ENCODE data around the gene RNASEL.

Gene RNASEL

DNA sequence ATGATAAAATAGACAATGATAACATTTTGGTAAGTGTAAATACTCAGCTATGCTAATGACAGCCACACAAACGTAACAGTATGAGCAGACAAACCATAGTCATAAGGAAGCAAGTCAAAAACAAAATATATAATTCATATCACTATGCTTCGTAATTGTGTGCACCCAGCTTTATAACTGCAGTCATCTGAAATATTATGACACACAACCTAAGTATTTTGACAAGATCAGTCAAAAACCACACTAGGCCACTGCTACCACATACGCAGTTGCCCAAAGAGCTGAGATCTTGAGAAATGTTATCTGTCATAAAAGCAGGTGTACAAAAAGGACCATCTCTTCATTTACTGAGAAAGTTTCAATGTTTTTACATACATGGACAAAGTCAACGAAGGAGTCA is 26.0 kb downstream of the RNASEL start:
- no peak for TF ChIP-seq POLR2AphosphoS5 (IDR thresholded peaks at IDR 0.05; ENCODE audit: low read depth, low read length)
- no peak for TF ChIP-seq TAF1 (IDR thresholded peaks at IDR 0.05; ENCODE audit: borderline replicate concordance, insufficient read depth, low read length)
- TF ChIP-seq SIN3A (IDR thresholded peaks at IDR 0.05; ENCODE audit: borderline replicate concordance, insufficient read depth, low read length), result no peak
- no peak for TF ChIP-seq REST (IDR thresholded peaks at IDR 0.05; ENCODE audit: insufficient read depth in 1 of 2, low read depth in 2 of 2, low read length in 2 of 2)
- TF ChIP-seq FOXP2 (optimal IDR thresholded peaks at IDR 0.05; ENCODE audit: borderline replicate concordance, extremely low read depth, extremely low read length, insufficient read depth), result no peak

DNA sequence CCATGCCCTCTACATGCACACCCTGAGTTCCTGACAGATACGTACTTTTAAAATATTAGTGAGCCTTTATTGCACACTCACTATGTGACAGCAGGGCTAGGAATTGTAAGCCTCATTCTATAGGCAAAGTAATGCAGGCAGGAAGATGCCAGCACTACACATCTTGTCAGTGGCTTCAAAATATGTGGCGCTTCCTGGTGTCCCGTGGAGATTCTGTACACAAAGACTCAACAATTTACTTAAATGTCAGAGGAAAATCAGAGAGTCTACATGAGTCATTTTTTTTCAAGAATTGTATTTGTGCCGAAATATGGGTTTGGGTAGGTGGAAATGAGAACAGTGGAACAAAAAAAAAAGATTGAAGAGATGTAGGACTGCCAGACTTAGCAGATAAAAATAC is 27.6 kb downstream of the RNASEL start:
- TF ChIP-seq REST (IDR thresholded peaks at IDR 0.05; ENCODE audit: insufficient read depth in 1 of 2, low read depth in 2 of 2, low read length in 2 of 2), result no peak
- no peak for TF ChIP-seq FOXP2 (optimal IDR thresholded peaks at IDR 0.05; ENCODE audit: borderline replicate concordance, extremely low read depth, extremely low read length, insufficient read depth)
- no peak for TF ChIP-seq POLR2AphosphoS5 (IDR thresholded peaks at IDR 0.05; ENCODE audit: low read depth, low read length)
- TF ChIP-seq TAF1 (IDR thresholded peaks at IDR 0.05; ENCODE audit: borderline replicate concordance, insufficient read depth, low read length), result no peak
- no peak for TF ChIP-seq SIN3A (IDR thresholded peaks at IDR 0.05; ENCODE audit: borderline replicate concordance, insufficient read depth, low read length)

GRCh38 chr1:182560392-182560984 is 28.6 kb downstream of the RNASEL start:
- TF ChIP-seq FOXP2 (optimal IDR thresholded peaks at IDR 0.05; ENCODE audit: borderline replicate concordance, extremely low read depth, extremely low read length, insufficient read depth) (no peak), SIN3A (IDR thresholded peaks at IDR 0.05; ENCODE audit: borderline replicate concordance, insufficient read depth, low read length) (no peak), POLR2AphosphoS5 (IDR thresholded peaks at IDR 0.05; ENCODE audit: low read depth, low read length) (no peak), TAF1 (IDR thresholded peaks at IDR 0.05; ENCODE audit: borderline replicate concordance, insufficient read depth, low read length) (no peak), REST (IDR thresholded peaks at IDR 0.05; ENCODE audit: insufficient read depth in 1 of 2, low read depth in 2 of 2, low read length in 2 of 2) (no peak)

- TF ChIP-seq POLR2AphosphoS5 (IDR thresholded peaks at IDR 0.05; ENCODE audit: low read depth, low read length), result no peak
- TF ChIP-seq SIN3A (IDR thresholded peaks at IDR 0.05; ENCODE audit: borderline replicate concordance, insufficient read depth, low read length), result no peak
- TF ChIP-seq FOXP2 (optimal IDR thresholded peaks at IDR 0.05; ENCODE audit: borderline replicate concordance, extremely low read depth, extremely low read length, insufficient read depth), result no peak
Measured at GRCh38 chr1:182556279-182556678, 32.8 kb downstream of the RNASEL start.

DNA sequence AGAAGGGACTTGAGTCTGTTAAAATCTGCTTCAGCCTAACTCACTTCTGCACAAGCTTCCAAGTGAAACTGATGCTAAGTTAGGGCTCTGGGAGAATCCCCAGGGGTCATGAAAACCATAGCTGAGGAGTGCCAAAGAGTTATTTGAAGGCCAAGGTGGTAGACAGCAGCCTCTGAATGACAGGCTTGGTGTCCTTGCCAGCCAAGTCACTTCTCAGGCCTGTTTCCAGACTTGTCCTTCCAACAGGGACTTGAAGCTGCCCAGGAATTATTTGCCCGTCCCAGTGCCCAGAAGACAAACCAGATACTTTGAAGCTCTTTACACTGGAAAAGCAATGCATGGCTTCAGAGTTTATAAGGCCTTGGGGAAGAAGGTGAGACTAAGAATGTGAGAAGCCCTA is 33.6 kb downstream of the RNASEL start:
- TF ChIP-seq REST (IDR thresholded peaks at IDR 0.05; ENCODE audit: insufficient read depth in 1 of 2, low read depth in 2 of 2, low read length in 2 of 2) (no peak), POLR2AphosphoS5 (IDR thresholded peaks at IDR 0.05; ENCODE audit: low read depth, low read length) (no peak), SIN3A (IDR thresholded peaks at IDR 0.05; ENCODE audit: borderline replicate concordance, insufficient read depth, low read length) (no peak), TAF1 (IDR thresholded peaks at IDR 0.05; ENCODE audit: borderline replicate concordance, insufficient read depth, low read length) (no peak), FOXP2 (optimal IDR thresholded peaks at IDR 0.05; ENCODE audit: borderline replicate concordance, extremely low read depth, extremely low read length, insufficient read depth) (no peak)
